Subcutaneous adipose tissue (tissue), 4 donors: ENCODE measurements around the gene BRMS1. TPM values are rescaled to one million over a fixed set of nuclear protein-coding genes. Genes with fewer than 3 reads are reported as not detected.

Experiments used
- CTCF ChIP-seq: fragments of 450-650 bp; IDR thresholded peaks from one replicate; pipeline ENCODE4 v1.5.1; 2016; ENCODE audit warnings: low read depth, mild to moderate bottlenecking, control low read depth, antibody characterized with exemption, moderate library complexity
- total RNA-seq, 4 donors: library from RNA; depleted of rRNA; stranded (reverse); fragments of >200 nt; gene quantifications; one replicate each; pipeline ENCODE4 v1.1.0, GENCODE V29; 2016

The BRMS1 gene
- total RNA-seq, 4 donors from 2014 or later, result 20.5 to 47.1 (median 34.7) TPM

- TF ChIP-seq CTCF, result no peak
Measured at GRCh38 chr11:66317322-66317722, 27.6 kb downstream of the BRMS1 start.

- no peak for TF ChIP-seq CTCF
Measured at GRCh38 chr11:66316849-66317251, 28.1 kb downstream of the BRMS1 start, which contains the start of gene CD248. Gene CD248, minus strand, starts transcription at chr11:66317044. Its CDS starts 17 bp downstream, at chr11:66317027.

GRCh38 chr11:66315921-66316811, 28.7 kb downstream of the BRMS1 start:
- no peak for TF ChIP-seq CTCF

GRCh38 chr11:66315498-66315885, 29.4 kb downstream of the BRMS1 start:
- TF ChIP-seq CTCF, result no peak

- TF ChIP-seq CTCF, result no peak
Measured at GRCh38 chr11:66314561-66315497, 30.1 kb downstream of the BRMS1 start.

- TF ChIP-seq CTCF, result no peak
Measured at GRCh38 chr11:66314186-66314501, 30.8 kb downstream of the BRMS1 start.
